ENCODE data around the gene PCDHGC5.

- TF ChIP-seq CTCF (IDR thresholded peaks at IDR 0.05) = no peak
- TF ChIP-seq POLR2A (IDR thresholded peaks at IDR 0.05) = no peak
- TF ChIP-seq POLR2AphosphoS5 (IDR thresholded peaks at IDR 0.05) = no peak
These were observed 4.1 kb upstream of the PCDHGC5 start, which contains the start of gene PCDHGC4 for GRCh38 chr5:141484641-141485311.

Data from breast epithelium (tissue), 3 donors.